ENCODE measurements around the gene NEDD4L.
"Not testable (repeated sequence)": the region's sequence is repeated elsewhere in the genome, so short reads cannot be mapped to it uniquely, and the experiment has no call there.

The NEDD4L gene

GRCh38 chr18:58275176-58275575 lies 231.2 kb downstream of the NEDD4L start:
- DNase-seq, result no peak
- Mint-ChIP-seq H3K27ac (no peak overlapping the region), H3K9me3 (no peaks in the 10 kb centered on the region), H3K4me1 (peaks cover 9% of the 10 kb centered on the region), H3K4me3 (no peak overlapping the region), H3K27me3 (ENCODE audit: low read depth, poor library complexity) (peaks cover 9% of the 10 kb centered on the region), H3K36me3 (ENCODE audit: low read depth) (peaks cover 4% of the 10 kb centered on the region)
- no peak for TF ChIP-seq CTCF (IDR thresholded peaks at IDR 0.05)

DNA sequence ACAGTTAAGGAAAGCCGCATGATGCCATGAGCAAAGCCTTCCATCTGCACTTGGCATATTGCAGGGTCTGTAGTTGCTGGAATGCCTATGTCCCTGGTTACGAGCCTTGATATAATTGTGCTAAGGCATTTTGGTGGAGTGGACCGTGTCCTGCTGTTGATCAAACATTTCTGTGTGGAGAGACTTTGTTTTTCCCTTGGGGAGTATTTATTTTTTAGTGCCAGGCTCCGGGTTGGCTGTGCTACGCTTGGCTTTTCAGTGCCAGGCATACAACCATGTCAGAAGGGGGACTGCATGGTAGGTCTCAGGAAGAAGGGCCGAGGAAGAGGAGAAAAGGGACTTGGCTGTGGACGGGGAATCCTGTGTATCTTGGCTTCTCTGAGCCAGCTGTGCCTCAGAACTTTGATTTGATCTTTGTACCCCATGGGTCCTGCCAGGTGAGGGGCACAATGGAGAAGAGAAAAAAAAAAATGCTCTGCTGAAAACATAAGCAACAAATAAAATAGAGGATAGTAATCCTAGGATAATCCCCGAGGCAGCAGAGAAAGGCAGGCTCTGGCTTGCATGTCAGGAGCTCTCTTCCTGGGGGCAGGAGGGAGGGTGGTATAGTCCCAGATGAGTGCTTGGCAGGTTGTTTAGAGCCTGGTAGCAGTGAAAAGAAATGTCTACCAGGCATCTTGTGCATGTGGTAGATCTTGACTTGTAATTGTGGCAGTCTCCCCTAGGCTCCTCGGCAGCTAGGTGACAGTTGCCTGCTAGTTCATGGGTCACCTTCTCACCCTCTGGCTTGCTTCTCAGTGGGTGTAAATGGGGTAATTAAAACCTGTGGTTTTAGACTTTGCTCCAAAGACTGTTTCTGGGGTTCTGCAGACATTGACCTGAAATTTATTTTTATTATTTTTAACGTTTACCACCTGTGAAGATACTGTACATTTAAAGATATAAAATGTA lies 233.0 kb downstream of the NEDD4L start:
- H3K4me3 Mint-ChIP-seq, result no peak overlapping the region
- peak overlapping the region; percentile 8 for H3K27ac Mint-ChIP-seq
- no peak for TF ChIP-seq CTCF (IDR thresholded peaks at IDR 0.05)
- peaks cover 9% of the 10 kb centered on the region for H3K4me1 Mint-ChIP-seq
- H3K9me3 Mint-ChIP-seq, result peaks cover 2% of the 10 kb centered on the region
- peaks cover 4% of the 10 kb centered on the region for H3K36me3 Mint-ChIP-seq (ENCODE audit: low read depth)
- H3K27me3 Mint-ChIP-seq (ENCODE audit: low read depth, poor library complexity), result peaks cover 12% of the 10 kb centered on the region
- DNase-seq, result no peak

GRCh38 chr18:58279504-58280175 lies 235.6 kb downstream of the NEDD4L start:
- H3K9me3 Mint-ChIP-seq, result peaks cover 2% of the 10 kb centered on the region
- no peak overlapping the region for H3K4me3 Mint-ChIP-seq
- no peaks in the 10 kb centered on the region for H3K36me3 Mint-ChIP-seq (ENCODE audit: low read depth)
- H3K4me1 Mint-ChIP-seq, result peaks cover 10% of the 10 kb centered on the region
- peaks cover 9% of the 10 kb centered on the region for H3K27me3 Mint-ChIP-seq (ENCODE audit: low read depth, poor library complexity)
- no peak overlapping the region for H3K27ac Mint-ChIP-seq
- TF ChIP-seq CTCF (IDR thresholded peaks at IDR 0.05), result no peak
- no peak for DNase-seq

- Mint-ChIP-seq H3K4me3 (no peak overlapping the region), H3K9me3 (peaks cover 2% of the 10 kb centered on the region), H3K27me3 (ENCODE audit: low read depth, poor library complexity) (peaks cover 9% of the 10 kb centered on the region), H3K4me1 (peaks cover 15% of the 10 kb centered on the region), H3K36me3 (ENCODE audit: low read depth) (no peaks in the 10 kb centered on the region), H3K27ac (no peak overlapping the region)
- DNase-seq, result no peak
- no peak for TF ChIP-seq CTCF (IDR thresholded peaks at IDR 0.05)
These were observed 236.2 kb downstream of the NEDD4L start for GRCh38 chr18:58280191-58280590.

DNA sequence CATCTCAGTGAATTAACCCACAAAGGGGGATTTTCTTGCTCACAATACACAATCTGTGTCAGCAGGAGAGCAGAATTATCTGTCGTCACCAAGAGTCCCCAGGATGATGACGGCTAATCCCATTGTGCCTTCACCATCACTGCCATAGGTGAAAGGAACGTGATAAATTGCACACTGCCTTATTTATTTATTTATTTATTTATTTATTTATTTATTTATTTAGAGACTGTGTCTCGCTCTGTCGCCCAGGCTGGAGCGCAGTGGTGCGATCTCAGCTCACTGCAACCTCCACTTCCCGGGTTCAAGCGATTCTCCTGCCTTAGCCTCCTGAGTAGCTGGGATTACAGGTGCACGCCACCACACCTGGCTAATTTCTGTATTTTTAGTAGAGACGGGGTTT lies 238.8 kb downstream of the NEDD4L start:
- H3K36me3 Mint-ChIP-seq (ENCODE audit: low read depth), result not testable (repeated sequence)

DNA sequence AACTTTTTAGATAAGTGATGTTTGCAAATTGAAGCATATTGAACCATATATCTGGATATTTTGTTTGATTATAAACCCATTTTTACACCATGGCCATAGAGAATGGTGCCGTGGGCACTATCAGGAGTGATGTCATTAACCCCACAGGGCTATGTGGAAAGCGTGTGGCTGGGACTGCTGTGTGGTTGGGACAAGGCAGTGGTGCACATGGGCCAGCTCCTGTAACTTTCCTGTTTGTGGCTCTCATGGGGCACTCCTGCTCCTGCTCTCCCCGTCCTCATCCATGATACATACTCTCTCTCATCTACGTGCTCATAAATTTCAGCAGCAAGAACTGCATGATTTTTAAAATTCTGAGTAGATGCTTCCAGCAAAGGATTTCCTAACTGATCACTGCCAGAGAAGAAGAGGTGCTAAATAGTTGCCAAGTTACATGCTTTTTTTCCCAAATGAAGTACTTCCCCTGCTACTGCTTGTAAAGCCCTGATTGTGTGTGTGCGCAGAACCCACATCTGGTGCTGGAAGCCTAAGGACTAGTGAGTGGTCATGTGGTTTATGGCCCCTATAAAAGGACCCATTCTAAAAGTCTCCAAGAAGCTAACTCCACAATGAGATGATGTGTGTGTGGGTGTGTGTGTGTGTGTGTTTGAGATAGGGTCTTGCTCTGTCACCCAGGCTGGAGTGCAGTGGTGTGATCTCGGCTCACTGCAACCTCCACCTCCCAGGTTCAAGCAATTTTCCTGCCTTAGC lies 240.8 kb downstream of the NEDD4L start:
- peaks cover 2% of the 10 kb centered on the region for H3K9me3 Mint-ChIP-seq
- no peak for DNase-seq
- H3K4me3 Mint-ChIP-seq, result no peak overlapping the region
- H3K27me3 Mint-ChIP-seq (ENCODE audit: low read depth, poor library complexity), result peaks cover 3% of the 10 kb centered on the region
- no peaks in the 10 kb centered on the region for H3K36me3 Mint-ChIP-seq (ENCODE audit: low read depth)
- peak overlapping the region; percentile 1 for H3K27ac Mint-ChIP-seq
- peaks cover 43% of the 10 kb centered on the region for H3K4me1 Mint-ChIP-seq
- TF ChIP-seq CTCF (IDR thresholded peaks at IDR 0.05), result no peak

More for the DNA sequence above, 238.8 kb downstream of the NEDD4L start:
- H3K9me3 Mint-ChIP-seq; H3K27me3 Mint-ChIP-seq (ENCODE audit: low read depth, poor library complexity); H3K27ac Mint-ChIP-seq; DNase-seq; H3K4me3 Mint-ChIP-seq: not testable (repeated sequence)
- peaks cover 23% of the 10 kb centered on the region for H3K4me1 Mint-ChIP-seq

Data from nephron progenitor cell (in vitro differentiated cells).